DMS79 treated with DMSO at 0.1 percent for 48 hours (cell line): ENCODE results near the gene PGRMC1.
"Not testable (repeated sequence)": the region's sequence is repeated elsewhere in the genome, so short reads cannot be mapped to it uniquely, and the experiment has no call there.

Experiments used
- DNase-seq: peaks from one replicate; lab custom pipeline; 2025; lab: John Stamatoyannopoulos, UW

The PGRMC1 gene

GRCh38 chrX:119235051-119235511 is 1.0 kb upstream of the PGRMC1 start:
- DNase-seq = no peak

GRCh38 chrX:119236623-119237561 is 807 bp downstream of the PGRMC1 start:
- DNase-seq = no peak

DNA sequence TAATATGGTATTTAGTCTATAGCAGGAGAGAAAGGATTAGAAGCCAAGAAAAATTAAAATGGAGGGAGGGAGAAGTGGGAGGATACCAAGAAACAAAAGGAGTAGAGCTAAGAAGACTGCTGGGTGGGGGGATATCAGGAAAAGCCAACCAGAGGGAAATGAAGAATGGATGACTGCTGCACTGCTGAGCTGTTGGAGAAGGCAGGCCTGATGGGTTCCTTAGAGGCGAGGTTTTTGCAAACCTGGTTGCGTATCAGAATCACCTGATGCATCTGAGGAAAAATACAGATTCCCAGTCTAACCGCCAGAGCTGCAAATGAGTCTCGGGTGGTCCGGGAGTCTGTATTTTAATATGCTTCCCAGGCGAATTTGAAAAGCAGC is 1.5 kb downstream of the PGRMC1 start:
- no peak for DNase-seq

- DNase-seq = no peak
These were observed 2.5 kb downstream of the PGRMC1 start for GRCh38 chrX:119238557-119238956.

GRCh38 chrX:119240356-119240755 is 4.3 kb downstream of the PGRMC1 start:
- DNase-seq = no peak

- DNase-seq = no peak
These were observed 11.6 kb downstream of the PGRMC1 start for GRCh38 chrX:119247702-119248101.

GRCh38 chrX:119249891-119250290 is 13.8 kb downstream of the PGRMC1 start:
- DNase-seq = no peak

GRCh38 chrX:119251386-119251785 is 15.3 kb downstream of the PGRMC1 start:
- DNase-seq = no peak

DNA sequence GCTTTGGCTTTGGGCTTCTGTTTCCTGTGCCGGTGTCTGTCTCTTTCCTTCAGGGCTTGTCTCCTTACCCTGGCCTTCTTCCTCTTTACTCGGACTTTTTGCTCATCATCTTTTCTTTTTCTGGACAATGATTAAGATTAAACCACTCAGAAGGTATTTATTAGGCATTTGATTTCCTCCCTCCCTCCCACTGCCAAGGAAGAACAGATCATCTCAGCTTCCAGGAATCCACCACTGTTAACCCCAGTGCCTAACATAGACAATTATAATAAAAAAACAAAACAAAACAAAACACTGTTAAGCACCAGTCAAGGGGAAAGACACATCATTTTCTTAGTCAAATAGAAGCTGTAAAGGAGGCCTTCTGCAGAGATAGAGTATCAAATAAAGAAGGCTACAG is 16.6 kb downstream of the PGRMC1 start:
- DNase-seq = no peak

- peak; percentile 1 for DNase-seq
These were observed 30.4 kb downstream of the PGRMC1 start for GRCh38 chrX:119266364-119266995.

DNA sequence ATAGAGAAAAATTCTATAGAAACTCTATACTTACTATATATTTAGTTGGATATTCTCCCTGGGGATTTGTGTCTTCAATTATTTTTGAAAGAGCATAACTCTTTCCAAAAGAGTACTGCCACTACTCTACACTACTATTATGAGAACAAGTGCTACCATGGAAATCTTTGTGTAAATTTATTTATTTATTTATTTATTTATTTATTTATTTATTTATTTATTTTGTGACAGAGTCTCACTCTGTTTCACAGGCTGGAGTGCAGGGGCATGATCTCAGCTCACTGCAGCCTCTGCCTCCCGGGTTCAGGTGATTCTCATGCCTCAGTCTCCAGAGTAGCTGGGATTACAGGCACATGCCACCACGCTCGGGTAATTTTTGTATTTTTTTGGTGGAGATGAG is 31.0 kb downstream of the PGRMC1 start:
- DNase-seq = not testable (repeated sequence)

DNA sequence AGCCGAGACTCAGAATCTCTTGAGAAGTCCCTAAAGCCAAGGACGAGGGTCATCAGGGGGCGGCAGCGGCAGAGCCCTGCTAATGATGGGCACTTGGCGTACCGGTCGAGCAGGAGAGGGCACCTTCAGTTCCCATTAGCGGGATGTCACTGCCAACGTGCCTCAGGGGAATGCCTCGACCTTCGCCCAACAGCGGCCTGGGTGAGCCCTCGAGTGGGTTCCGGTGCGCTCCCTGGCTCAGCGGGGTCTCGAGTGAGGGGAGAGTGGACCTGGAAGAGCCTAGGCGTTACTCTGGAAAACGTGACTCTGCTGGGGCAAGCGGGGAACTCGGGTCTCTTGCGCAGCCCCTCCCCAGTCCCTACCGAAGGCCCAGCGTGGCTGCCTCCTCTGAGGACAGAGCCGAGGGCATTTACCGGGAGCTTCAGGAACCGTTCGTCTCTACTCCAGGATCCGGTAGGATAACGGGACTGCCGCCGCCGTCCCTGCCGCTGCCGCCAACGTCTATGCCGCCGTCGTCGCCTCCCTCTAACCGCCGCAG is 36.9 kb downstream of the PGRMC1 start:
- DNase-seq = no peak

DNA sequence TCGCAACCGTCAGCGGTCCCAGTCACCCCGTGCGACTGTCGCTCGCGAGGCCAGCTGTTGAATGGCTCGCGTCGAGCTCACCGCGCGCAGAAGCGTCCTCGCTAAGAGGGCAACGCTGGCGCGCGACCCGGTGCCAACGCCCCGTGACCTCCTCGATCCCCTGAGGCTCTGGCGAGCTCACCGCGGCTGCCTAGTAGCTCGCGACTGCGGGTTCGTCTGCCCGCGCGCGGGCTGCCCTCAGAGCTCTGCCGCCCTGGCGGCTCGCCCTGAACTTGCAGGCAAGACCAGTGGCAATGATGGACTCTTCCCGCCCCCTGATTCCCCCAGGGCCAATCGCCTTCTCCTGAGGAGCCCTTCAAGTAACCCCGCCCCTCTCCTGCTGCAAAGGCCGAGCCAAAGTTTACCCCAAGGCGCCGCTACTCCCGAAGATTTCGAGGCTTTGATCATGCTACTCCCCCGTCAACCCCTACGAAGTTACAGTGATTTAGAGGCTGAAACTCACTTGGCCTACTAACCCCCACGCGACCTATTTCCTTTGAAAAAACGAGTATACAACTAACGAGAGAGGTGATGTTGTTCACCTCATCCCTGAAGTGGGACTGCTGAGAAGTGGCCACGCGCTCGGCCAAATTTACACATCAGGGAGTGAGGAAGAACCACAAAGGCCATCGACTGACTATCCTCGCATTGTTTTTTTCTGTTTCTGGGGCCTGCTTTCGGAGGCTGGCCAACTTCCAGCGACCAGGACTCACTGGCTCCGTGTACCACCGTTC is 37.5 kb downstream of the PGRMC1 start:
- no peak for DNase-seq

- DNase-seq = not testable (repeated sequence)
These were observed 46.3 kb downstream of the PGRMC1 start for GRCh38 chrX:119282347-119282746.

GRCh38 chrX:119288890-119289393 is 52.9 kb downstream of the PGRMC1 start:
- DNase-seq = no peak

GRCh38 chrX:119290476-119290875 is 54.4 kb downstream of the PGRMC1 start:
- DNase-seq = no peak

DNA sequence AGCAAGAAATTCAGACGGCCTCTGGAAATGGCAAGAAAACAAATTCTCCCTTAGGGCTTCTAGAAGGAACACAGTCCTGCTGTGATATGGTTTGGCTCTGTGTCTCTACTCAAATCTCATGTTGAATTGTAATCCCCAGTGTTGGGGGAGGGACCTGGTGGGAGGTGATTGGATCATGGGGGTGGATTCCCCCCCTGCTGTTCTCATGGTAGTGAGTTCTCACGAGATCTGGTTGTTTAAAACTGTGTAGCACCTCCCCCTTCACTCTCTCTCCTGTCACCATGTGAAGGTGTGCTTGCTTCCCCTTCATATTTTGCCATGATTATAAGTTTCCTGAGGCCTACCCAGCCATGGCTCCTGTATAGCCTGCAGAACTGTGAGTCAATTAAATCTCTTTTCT is 55.2 kb downstream of the PGRMC1 start:
- not testable (repeated sequence) for DNase-seq

GRCh38 chrX:119292445-119292844 is 56.4 kb downstream of the PGRMC1 start:
- DNase-seq = no peak
